ENCODE measurements around the gene ZNF511.

ZNF511 gene

DNA sequence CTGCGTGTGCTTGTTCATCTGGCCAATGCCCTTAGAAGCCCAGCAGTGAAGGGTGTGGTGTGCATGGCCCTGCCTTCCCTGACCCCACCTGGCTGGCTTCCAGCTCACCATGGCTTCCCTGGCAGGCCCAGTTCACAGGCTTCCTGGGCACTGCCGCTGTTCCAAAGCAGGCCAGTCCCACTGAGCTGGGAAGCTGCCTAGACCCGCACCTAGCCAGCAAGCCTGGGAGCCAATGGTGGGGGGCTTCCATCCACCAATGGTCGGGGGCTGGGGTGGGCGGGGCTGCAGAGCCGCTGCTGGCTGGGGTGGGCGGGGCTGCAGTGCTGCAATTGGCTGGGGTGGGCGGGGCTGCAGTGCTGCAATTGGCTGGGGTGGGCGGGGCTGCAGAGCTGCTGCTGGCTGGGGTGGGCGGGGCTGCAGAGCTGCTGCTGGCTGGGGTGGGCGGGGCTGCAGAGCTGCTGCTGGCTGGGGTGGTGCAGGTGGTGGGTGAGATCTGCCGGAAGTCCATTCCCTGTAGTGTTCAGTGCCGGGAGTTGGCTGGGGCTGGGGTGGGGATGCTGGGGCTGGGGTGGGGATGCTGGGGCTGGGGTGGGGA is 15.6 kb downstream of the ZNF511 start:
- TF ChIP-seq ZBTB7A (IDR thresholded peaks at IDR 0.05; ENCODE audit: low read depth) (peak; percentile 84), MAX (IDR thresholded peaks at IDR 0.05) (peak; percentile 45; the same call in 1 of the 2 replicates), USF1 (IDR thresholded peaks at IDR 0.05) (0 out of 2 replicates have a peak, but pooled peaks have one; percentile 21), TEAD4 (IDR thresholded peaks at IDR 0.05) (no peak), TAF1 (IDR thresholded peaks at IDR 0.05; ENCODE audit: low read depth) (0 out of 2 replicates have a peak, but pooled peaks have one; percentile 29), NFIC (IDR thresholded peaks at IDR 0.05) (peak; percentile 91), YY1 (IDR thresholded peaks at IDR 0.05; ENCODE audit: low read depth) (peak; percentile 72), CEBPB (IDR thresholded peaks at IDR 0.05) (no peak)

- no peak for TF ChIP-seq REST (IDR thresholded peaks at IDR 0.05; ENCODE audit: low read depth)
- peak; percentile 49; the same call in 1 of the 2 replicates for TF ChIP-seq ZBTB7A (IDR thresholded peaks at IDR 0.05; ENCODE audit: low read depth)
These were observed 16.1 kb downstream of the ZNF511 start for GRCh38 chr10:133324857-133325260.

DNA sequence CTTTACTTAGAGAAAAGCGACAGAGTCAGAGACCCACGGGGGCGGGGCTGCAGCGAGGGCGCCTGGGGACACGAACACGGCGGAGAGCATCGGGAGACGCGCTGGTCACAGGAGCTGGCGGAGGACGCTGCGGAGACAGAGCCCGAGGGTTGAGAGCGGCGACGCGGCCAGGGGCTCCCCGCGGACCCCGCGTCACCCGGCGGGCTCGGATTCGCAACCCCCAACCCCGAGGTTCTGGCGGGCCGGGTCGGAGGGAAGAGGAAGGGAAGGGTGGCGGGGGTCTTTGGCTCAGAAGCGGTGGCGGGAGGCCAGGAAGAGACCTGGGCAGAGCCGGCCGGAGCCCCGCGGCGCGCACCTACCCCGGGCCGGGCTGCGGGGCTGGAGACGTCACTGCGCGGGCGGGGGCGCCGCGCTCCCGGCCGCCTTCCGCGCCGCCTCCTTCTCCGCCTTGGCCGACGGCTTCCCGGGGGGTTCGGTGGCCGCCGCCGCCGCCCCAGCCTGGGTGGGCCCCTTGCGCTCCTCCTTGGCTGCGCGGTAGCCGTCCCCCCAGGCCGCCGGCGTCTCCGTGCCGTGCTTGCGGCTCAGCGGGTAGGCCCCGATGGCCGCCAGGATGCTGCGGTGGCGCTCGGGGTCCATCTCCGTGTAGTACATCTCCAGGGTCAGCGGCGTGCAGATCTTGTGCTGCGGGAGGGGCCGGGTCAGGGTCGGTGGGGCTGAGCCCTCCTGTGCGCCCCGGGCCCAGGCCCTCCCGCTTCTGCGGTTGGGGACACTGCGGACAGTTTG is 16.9 kb downstream of the ZNF511 start:
- TF ChIP-seq MAX (IDR thresholded peaks at IDR 0.05) (0 out of 2 replicates have a peak, but pooled peaks have one; percentile 4), RAD21 (IDR thresholded peaks at IDR 0.05; ENCODE audit: low read depth) (no peak), TAF1 (IDR thresholded peaks at IDR 0.05; ENCODE audit: low read depth) (0 out of 2 replicates have a peak, but pooled peaks have one; percentile 15)

GRCh38 chr10:133326223-133326551 is 17.5 kb downstream of the ZNF511 start:
- TF ChIP-seq NFIC (IDR thresholded peaks at IDR 0.05), result no peak
- TF ChIP-seq USF1 (IDR thresholded peaks at IDR 0.05), result no peak
- no peak for TF ChIP-seq ZBTB7A (IDR thresholded peaks at IDR 0.05; ENCODE audit: low read depth)
- no peak for TF ChIP-seq REST (IDR thresholded peaks at IDR 0.05; ENCODE audit: low read depth)
- no peak for TF ChIP-seq TCF12 (IDR thresholded peaks at IDR 0.05; ENCODE audit: low read depth)
- no peak for TF ChIP-seq CEBPB (IDR thresholded peaks at IDR 0.05)
- TF ChIP-seq TAF1 (IDR thresholded peaks at IDR 0.05; ENCODE audit: low read depth), result no peak
- TF ChIP-seq EP300 (IDR thresholded peaks at IDR 0.05; ENCODE audit: borderline replicate concordance), result no peak
- no peak for TF ChIP-seq EGR1 (IDR thresholded peaks at IDR 0.05)
- no peak; the same call in 1 of the 2 replicates for TF ChIP-seq MAX (IDR thresholded peaks at IDR 0.05)
- no peak for TF ChIP-seq FOXM1 (IDR thresholded peaks at IDR 0.05; ENCODE audit: borderline replicate concordance, low read depth)
- no peak for TF ChIP-seq TEAD4 (IDR thresholded peaks at IDR 0.05)
- TF ChIP-seq YY1 (IDR thresholded peaks at IDR 0.05; ENCODE audit: low read depth), result no peak
- no peak for TF ChIP-seq CREB1 (IDR thresholded peaks at IDR 0.05; ENCODE audit: low read depth)
- no peak for TF ChIP-seq RAD21 (IDR thresholded peaks at IDR 0.05; ENCODE audit: low read depth)

DNA sequence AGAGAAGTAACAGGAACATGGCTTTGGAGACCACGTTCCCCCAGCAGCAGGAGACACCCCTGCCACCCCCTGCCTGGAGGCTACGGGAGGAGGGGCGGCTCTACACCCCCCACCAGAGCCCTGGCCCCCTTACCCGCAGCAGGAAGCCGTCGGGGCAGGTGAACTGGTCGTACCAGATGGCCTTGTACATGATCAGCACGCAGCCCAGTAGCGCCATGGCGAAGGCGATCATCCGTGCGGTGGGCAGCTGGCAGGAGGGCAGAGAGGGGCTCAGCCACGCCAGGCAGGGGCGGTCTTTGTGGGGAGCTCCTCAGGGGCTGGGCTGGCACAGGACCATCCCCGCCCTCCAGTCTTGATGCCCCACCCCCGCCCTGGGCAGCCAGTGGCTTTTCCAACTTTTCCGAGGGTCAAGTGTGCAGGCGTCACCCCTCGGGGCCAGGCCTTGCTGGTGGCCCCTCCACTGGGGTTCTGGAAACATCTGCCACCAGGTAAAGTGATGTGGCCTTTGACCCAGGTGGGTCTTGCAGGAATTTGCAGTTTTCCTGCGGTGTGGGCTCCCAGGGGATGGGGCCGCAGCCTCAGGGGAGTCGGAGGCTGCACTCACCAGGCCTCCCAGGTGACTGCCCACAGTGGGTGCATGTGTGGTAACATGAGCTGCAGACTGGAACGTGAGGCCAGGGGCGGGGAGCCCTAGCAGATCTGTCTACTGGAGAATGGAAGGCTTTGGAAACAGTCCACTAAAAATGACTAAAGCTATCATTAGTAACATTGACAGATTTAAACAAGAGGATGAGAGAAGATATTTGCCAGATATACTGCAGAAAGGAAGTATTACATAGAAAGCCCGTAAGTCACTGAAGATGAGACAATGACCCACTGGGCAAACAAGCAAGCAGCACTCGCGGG is 18.3 kb downstream of the ZNF511 start:
- peak; percentile 56 for TF ChIP-seq USF1 (IDR thresholded peaks at IDR 0.05)
- TF ChIP-seq ZBTB7A (IDR thresholded peaks at IDR 0.05; ENCODE audit: low read depth), result peak; percentile 81
- TF ChIP-seq REST (IDR thresholded peaks at IDR 0.05; ENCODE audit: low read depth), result no peak
- TF ChIP-seq TEAD4 (IDR thresholded peaks at IDR 0.05), result peak; percentile 72
- TF ChIP-seq TCF12 (IDR thresholded peaks at IDR 0.05; ENCODE audit: low read depth), result peak; percentile 78; the same call in 1 of the 2 replicates
- TF ChIP-seq YY1 (IDR thresholded peaks at IDR 0.05; ENCODE audit: low read depth), result peak; percentile 10; the same call in 1 of the 2 replicates
- TF ChIP-seq MAX (IDR thresholded peaks at IDR 0.05), result peak; percentile 37
- TF ChIP-seq CEBPB (IDR thresholded peaks at IDR 0.05), result no peak
- TF ChIP-seq TAF1 (IDR thresholded peaks at IDR 0.05; ENCODE audit: low read depth), result peak; percentile 10; the same call in 1 of the 2 replicates
- TF ChIP-seq NFIC (IDR thresholded peaks at IDR 0.05), result peak; percentile 50; the same call in 1 of the 2 replicates
- TF ChIP-seq EP300 (IDR thresholded peaks at IDR 0.05; ENCODE audit: borderline replicate concordance), result peak; percentile 75
- TF ChIP-seq EGR1 (IDR thresholded peaks at IDR 0.05), result no peak
- TF ChIP-seq RAD21 (IDR thresholded peaks at IDR 0.05; ENCODE audit: low read depth), result no peak
